Mesendoderm (in vitro differentiated cells): ENCODE data around the gene COQ7.

Source experiments
- DNase-seq: peaks from one replicate; pipeline ENCODE4 v3.0.0; 2013
- H2AK5ac ChIP-seq: 2 replicates; pipeline ENCODE4 v1.6.1; 2013; ENCODE audit warnings: low read length, inconsistent platforms
- H2BK120ac ChIP-seq: 2 replicates; pipeline ENCODE4 v1.6.1; 2013; ENCODE audit warnings: low read depth, mild to moderate bottlenecking, low read length, moderate library complexity, mixed read lengths
- H2BK15ac ChIP-seq: replicated peaks from 2 replicates; pipeline ENCODE4 v1.6.1; 2013; ENCODE audit warnings: low read depth, mild to moderate bottlenecking, moderate library complexity
- H2BK5ac ChIP-seq: 2 replicates; pipeline ENCODE4 v1.6.1; 2013; ENCODE audit warnings: low read length, inconsistent platforms
- H3K18ac ChIP-seq: 2 replicates; pipeline ENCODE4 v1.6.1; 2013; ENCODE audit warnings: mild to moderate bottlenecking, low read length, mixed read lengths
- H3K23ac ChIP-seq: one replicate; pipeline ENCODE4 v1.6.1; 2013; ENCODE audit warnings: low read length
- H3K27ac ChIP-seq: 2 replicates; pipeline ENCODE4 v1.5.1; 2013; ENCODE audit warnings: low read depth, mild to moderate bottlenecking, inconsistent platforms, low read length, moderate library complexity
- H3K27me3 ChIP-seq: 2 replicates; pipeline ENCODE4 v1.6.1; 2013; ENCODE audit warnings: low read length, control low read depth, mild to moderate bottlenecking, inconsistent platforms; ENCODE audit not compliant: insufficient read depth, poor library complexity
- H3K36me3 ChIP-seq: 2 replicates; pipeline ENCODE4 v1.6.1; 2013; ENCODE audit warnings: low read length, inconsistent platforms; ENCODE audit not compliant: control insufficient read depth, insufficient read depth
- H3K4ac ChIP-seq: one replicate; pipeline ENCODE4 v1.6.1; 2013; ENCODE audit warnings: low read depth, mild to moderate bottlenecking, low read length, moderate library complexity
- H3K4me1 ChIP-seq: 2 replicates; pipeline ENCODE4 v1.6.1; 2013; ENCODE audit warnings: low read depth, low read length, inconsistent platforms; ENCODE audit not compliant: control insufficient read depth
- H3K4me2 ChIP-seq: 2 replicates; pipeline ENCODE4 v1.6.1; 2013; ENCODE audit warnings: low read length
- H3K4me3 ChIP-seq: 2 replicates; pipeline ENCODE4 v1.5.1; 2013; ENCODE audit warnings: mild to moderate bottlenecking, low read length
- H3K56ac ChIP-seq: one replicate; pipeline ENCODE4 v1.6.1; 2013; ENCODE audit warnings: low read length
- H3K79me1 ChIP-seq: 2 replicates; pipeline ENCODE4 v1.6.1; 2013; ENCODE audit warnings: low read length, inconsistent platforms
- H3K79me2 ChIP-seq: 2 replicates; pipeline ENCODE4 v1.6.1; 2013; ENCODE audit warnings: mild to moderate bottlenecking, low read length; ENCODE audit not compliant: control insufficient read depth, insufficient read depth
- H3K9ac ChIP-seq: 2 replicates; pipeline ENCODE4 v1.6.1; 2013; ENCODE audit warnings: low read length, inconsistent platforms
- H4K5ac ChIP-seq: one replicate; pipeline ENCODE4 v1.6.1; 2013; ENCODE audit warnings: low read length
- H4K8ac ChIP-seq: one replicate; pipeline ENCODE4 v1.6.1; 2013; ENCODE audit warnings: low read depth, mild to moderate bottlenecking, control low read depth, low read length, moderate library complexity
- WGBS: extraction: QIAGEN DNeasy Blood & Tissue Kit; methylation state at CpG from one replicate; pipeline ENCODE4 v1.1.7; 2013; ENCODE audit warnings: low lambda C conversion rate, missing lambda C conversion rate; ENCODE audit not compliant: insufficient coverage; ENCODE audit errors: extremely low coverage; 5-methylcytosine and 5-hydroxymethylcytosine counted together

The COQ7 gene

DNA sequence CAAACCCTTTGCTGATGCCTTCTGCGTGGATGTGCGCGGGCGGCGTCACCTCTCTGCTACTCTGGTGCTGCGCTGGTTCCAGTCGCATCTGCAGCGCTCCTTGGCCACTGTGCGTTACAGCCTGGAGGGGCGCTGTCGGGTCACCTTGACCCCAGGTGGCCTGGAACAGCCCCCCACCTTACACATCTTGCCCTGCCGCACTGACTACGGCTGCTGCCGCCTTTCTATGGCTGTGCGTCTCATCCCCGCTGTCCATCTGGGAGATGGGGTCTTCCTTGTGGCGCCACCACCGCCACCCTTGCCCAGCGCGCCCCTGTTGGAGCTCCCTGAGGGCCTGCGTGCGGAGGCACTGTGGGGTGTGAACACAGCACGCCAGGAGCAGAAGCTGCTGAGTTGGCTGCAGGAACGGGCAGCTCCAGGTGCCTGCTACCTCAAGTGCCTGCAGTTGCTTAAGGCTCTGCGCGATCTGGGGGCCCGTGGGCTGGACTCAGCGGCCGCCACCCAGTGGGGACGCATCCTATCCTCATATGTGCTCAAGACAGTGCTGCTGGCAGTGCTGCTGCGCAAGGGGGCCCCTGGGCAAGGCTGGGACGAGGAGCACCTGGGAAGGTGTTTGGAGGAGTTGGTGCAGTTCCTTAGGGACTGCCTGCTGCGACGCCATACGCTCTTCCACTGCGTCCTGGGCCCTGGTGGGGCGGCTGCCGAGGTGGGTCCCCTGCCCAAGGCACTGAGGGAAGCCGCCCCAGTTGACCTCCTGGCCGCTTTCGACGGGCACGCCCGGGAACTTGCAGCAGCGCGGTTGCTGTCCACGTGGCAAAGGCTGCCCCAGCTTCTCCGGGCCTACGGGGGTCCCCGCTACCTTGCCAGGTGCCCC lies 48.0 kb downstream of the COQ7 start:
- Histone ChIP-seq H4K8ac (no peak overlapping the region), H3K27ac (no peak overlapping the region), H3K36me3 (no peaks in the 10 kb centered on the region), H3K18ac (no peak overlapping the region), H3K4me2 (no peak overlapping the region), H2BK120ac (no peak overlapping the region), H2BK5ac (no peak overlapping the region), H3K23ac (no peak overlapping the region), H3K56ac (no peak overlapping the region), H3K4me1 (peaks cover 4% of the 10 kb centered on the region), H3K4me3 (no peak overlapping the region), H3K79me1 (no peaks in the 10 kb centered on the region), H3K9ac (no peak overlapping the region), H2BK15ac (no peak overlapping the region), H3K79me2 (no peaks in the 10 kb centered on the region), H4K5ac (no peak overlapping the region), H3K4ac (no peak overlapping the region), H3K27me3 (no peaks in the 10 kb centered on the region), H2AK5ac (no peak overlapping the region)
- no CpG with 5 or more reads among the region's 50 CpGs for WGBS
- peak; percentile 59 for DNase-seq

DNA sequence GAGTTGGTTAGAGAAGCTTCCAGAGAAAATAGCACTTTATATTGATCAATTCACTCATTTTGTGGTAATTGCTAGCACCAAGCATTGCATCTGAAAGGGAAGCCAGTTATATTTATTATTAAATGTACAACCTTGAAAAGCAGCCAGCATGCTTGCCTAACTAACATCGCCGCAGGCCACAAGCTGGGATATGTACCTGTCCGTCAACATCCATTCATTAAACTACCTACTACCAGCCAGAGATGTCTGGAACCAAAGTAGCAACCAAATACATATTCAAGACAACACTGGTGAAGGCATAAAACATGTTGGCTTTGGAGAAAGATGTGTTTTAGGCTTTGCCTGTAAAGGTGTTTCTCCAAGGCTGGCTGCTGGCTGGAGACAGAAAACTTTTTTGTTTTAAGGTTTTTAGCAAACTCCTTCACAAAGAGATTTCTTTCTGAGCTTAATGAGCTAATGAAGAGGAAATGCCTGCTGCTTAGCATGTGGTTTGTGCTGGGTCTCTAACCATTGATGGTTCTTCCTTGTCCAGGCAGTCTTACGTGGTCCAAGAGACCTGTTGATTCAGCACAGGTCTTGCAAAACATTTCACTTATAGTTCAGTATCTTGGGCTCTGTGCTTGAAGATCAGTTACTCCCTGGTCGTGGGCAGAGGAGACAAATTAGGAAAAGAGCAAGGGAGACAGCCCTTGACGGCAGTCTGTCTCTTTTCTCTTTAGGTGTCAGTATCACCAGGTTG lies 49.5 kb downstream of the COQ7 start:
- H3K4me3 ChIP-seq: no peak overlapping the region
- DNase-seq: no peak
- H3K4me1 ChIP-seq: peaks cover 4% of the 10 kb centered on the region

DNA sequence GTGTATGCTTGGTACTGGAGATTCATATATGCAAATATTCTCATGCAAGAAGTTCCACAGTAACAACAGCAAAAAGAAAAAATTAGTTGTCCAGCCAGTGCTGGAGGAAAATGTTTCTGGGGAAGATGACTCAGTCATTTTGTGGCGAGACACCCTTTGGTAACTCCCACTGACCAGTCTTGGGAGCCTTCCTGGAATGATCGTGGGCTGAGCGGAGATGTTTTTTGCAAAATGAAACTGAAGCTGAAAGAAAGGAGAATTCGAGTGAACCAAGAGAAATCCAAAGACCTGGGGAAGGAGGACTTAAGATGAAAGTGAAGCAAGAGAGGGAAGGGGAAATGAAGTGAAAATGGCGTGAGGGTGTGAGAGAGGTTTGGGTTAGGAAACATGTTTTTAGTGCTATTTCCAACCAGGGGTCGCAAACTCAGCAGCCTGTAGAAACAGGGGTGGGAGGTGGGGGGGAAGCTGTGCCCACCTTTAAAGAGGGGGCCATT lies 51.6 kb downstream of the COQ7 start:
- Histone ChIP-seq H3K4ac (no peak overlapping the region), H3K4me2 (no peak overlapping the region), H3K27ac (no peak overlapping the region), H3K18ac (no peak overlapping the region), H3K27me3 (no peaks in the 10 kb centered on the region), H3K4me3 (no peak overlapping the region), H4K8ac (no peak overlapping the region), H3K9ac (no peak overlapping the region), H2BK120ac (no peak overlapping the region), H3K23ac (no peak overlapping the region), H2BK5ac (no peak overlapping the region), H4K5ac (no peak overlapping the region), H3K4me1 (peaks cover 2% of the 10 kb centered on the region), H3K79me1 (no peaks in the 10 kb centered on the region), H3K36me3 (no peaks in the 10 kb centered on the region), H2BK15ac (no peak overlapping the region), H3K56ac (peak overlapping the region; percentile 47), H3K79me2 (no peaks in the 10 kb centered on the region), H2AK5ac (no peak overlapping the region)
- 100% methylated on average over 1 of the region's 6 CpGs for WGBS
- no peak for DNase-seq

More for the DNA sequence above, 49.5 kb downstream of the COQ7 start:
- Histone ChIP-seq H3K4me2 (no peak overlapping the region), H2BK15ac (no peak overlapping the region), H3K79me2 (no peaks in the 10 kb centered on the region), H3K18ac (no peak overlapping the region), H4K5ac (no peak overlapping the region), H4K8ac (no peak overlapping the region), H3K36me3 (no peaks in the 10 kb centered on the region), H2BK5ac (no peak overlapping the region), H2AK5ac (no peak overlapping the region), H3K27me3 (no peaks in the 10 kb centered on the region), H3K79me1 (no peaks in the 10 kb centered on the region), H3K23ac (no peak overlapping the region), H3K4ac (no peak overlapping the region), H3K56ac (no peak overlapping the region), H3K9ac (no peak overlapping the region), H3K27ac (no peak overlapping the region), H2BK120ac (no peak overlapping the region)
- no CpG with 5 or more reads among the region's 6 CpGs for WGBS

DNA sequence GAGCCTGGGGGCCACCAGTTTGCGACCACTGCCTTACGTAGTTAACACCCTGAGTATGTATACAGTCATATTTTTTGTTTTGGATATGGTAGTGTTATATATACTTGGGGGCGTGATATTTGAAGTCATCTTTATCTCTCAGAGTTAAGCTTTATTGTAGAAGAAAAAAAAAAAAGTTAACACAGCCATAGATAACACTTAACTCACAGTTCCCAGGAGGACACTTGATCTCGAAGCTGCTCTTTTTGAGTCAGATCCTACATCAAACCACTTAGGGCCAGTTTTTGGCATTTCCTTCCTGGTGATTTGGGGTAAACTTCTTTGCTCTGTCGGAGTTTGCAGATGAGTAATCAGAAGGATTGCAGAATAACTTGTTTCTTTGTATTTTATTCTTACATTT lies 52.1 kb downstream of the COQ7 start:
- Histone ChIP-seq H3K79me2 (no peaks in the 10 kb centered on the region), H3K27me3 (no peaks in the 10 kb centered on the region), H3K56ac (no peak overlapping the region), H3K4me3 (no peak overlapping the region), H3K36me3 (no peaks in the 10 kb centered on the region), H4K5ac (no peak overlapping the region), H3K4ac (no peak overlapping the region), H3K23ac (no peak overlapping the region), H2BK120ac (no peak overlapping the region), H2AK5ac (no peak overlapping the region), H2BK15ac (no peak overlapping the region), H3K18ac (no peak overlapping the region), H3K4me2 (no peak overlapping the region), H3K27ac (no peak overlapping the region), H2BK5ac (no peak overlapping the region), H3K4me1 (peaks cover 2% of the 10 kb centered on the region), H4K8ac (no peak overlapping the region), H3K9ac (no peak overlapping the region), H3K79me1 (no peaks in the 10 kb centered on the region)
- no peak for DNase-seq
- no CpG with 5 or more reads among the region's 5 CpGs for WGBS

DNA sequence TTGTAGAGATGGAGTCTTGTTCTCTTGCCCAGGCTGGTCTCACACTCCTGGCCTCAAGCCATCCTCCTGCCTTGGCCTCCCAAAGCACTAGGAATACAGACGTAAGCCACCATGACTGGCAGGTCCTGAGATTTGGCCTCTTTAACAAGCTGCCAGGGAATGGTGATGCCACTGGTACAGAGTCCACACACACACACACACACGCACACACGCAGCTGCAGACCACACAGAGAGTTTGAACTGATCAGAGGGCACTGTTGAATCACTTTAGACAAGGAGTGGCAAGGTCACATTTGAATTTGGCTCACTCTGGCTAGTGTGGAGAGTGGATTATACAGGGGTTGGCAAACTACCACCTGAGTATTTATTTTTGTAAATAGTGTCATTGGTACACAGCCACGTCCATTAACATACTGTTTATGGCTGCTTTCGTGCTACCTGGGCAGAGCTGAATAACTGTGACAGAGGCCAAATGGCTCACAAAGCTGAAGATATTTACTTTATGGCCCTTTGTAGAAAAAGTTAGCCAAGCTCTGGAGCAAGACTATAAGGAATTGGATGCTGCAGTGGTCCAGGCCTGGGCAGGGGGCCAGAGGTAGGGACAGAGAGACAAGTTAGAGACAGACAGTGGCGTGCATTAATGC lies 56.2 kb downstream of the COQ7 start:
- no peak overlapping the region for H3K56ac ChIP-seq

More for the DNA sequence above, 56.2 kb downstream of the COQ7 start:
- Histone ChIP-seq H4K5ac (no peak overlapping the region), H3K27me3 (no peaks in the 10 kb centered on the region), H3K79me1 (no peaks in the 10 kb centered on the region), H3K27ac (no peak overlapping the region), H3K36me3 (no peaks in the 10 kb centered on the region), H3K4me2 (no peak overlapping the region), H3K4me1 (peaks cover 2% of the 10 kb centered on the region), H3K23ac (no peak overlapping the region), H2BK120ac (no peak overlapping the region), H2BK5ac (no peak overlapping the region), H2BK15ac (no peak overlapping the region), H3K79me2 (no peaks in the 10 kb centered on the region), H3K4ac (no peak overlapping the region), H3K9ac (no peak overlapping the region), H4K8ac (no peak overlapping the region), H2AK5ac (no peak overlapping the region), H3K18ac (no peak overlapping the region), H3K4me3 (no peak overlapping the region)
- no peak for DNase-seq
- WGBS: no CpG with 5 or more reads among the region's 6 CpGs
